Fibroblast of lung (primary cell): ENCODE results near the gene PNMA8C. TPM values are rescaled to one million over a fixed set of nuclear protein-coding genes. Genes with fewer than 3 reads are reported as not detected.

Experiments
- DNase-seq, 2 donors: peaks; one replicate each; pipeline versions ENCODE4 v3.0.0 to v3.0.0-alpha.2; 2010; ENCODE audit warnings: low read depth in 2 of 2
- H2AFZ ChIP-seq: 2 replicates; pipeline ENCODE4 v1.5.1; 2012; ENCODE audit warnings: low read length, control low read depth, inconsistent platforms
- H3K27ac ChIP-seq: 2 replicates; pipeline ENCODE4 v1.5.1; 2011; ENCODE audit warnings: low read length, control low read depth; ENCODE audit not compliant: insufficient read depth
- H3K27me3 ChIP-seq: 2 replicates; pipeline ENCODE4 v1.5.1; 2011; ENCODE audit warnings: mild to moderate bottlenecking, low read length; ENCODE audit not compliant: control insufficient read depth, insufficient read depth
- H3K36me3 ChIP-seq: 2 replicates; pipeline ENCODE4 v1.5.1; 2011; ENCODE audit warnings: low read length; ENCODE audit not compliant: control insufficient read depth, insufficient read depth
- H3K4me1 ChIP-seq: 2 replicates; pipeline ENCODE4 v1.5.1; 2011; ENCODE audit warnings: low read length; ENCODE audit not compliant: control insufficient read depth, insufficient read depth; ENCODE audit errors: extremely low read depth
- H3K4me2 ChIP-seq: 2 replicates; pipeline ENCODE4 v1.5.1; 2011; ENCODE audit warnings: low read length, control low read depth; ENCODE audit not compliant: insufficient read depth; ENCODE audit errors: extremely low read depth
- H3K4me3 ChIP-seq, 4 experiments: fragments of 200-600 bp in 1 of 4; sonication (generic) in 1 of 4; replicated peaks in 1 of 4; 2 replicates each; pipeline ENCODE4 v1.5.1; 2011 to 2016; ENCODE audit warnings: low read length in 4 of 4, low read depth in 3 of 4, mild to moderate bottlenecking in 3 of 4, control low read depth in 2 of 4, inconsistent platforms in 1 of 4, mixed read lengths in 1 of 4; ENCODE audit not compliant: insufficient read depth in 1 of 4; ENCODE audit errors: control extremely low read depth in 1 of 4
- H3K79me2 ChIP-seq: 2 replicates; pipeline ENCODE4 v1.5.1; 2012; ENCODE audit warnings: mild to moderate bottlenecking, low read length, inconsistent platforms; ENCODE audit not compliant: control insufficient read depth, insufficient read depth
- H3K9ac ChIP-seq: 2 replicates; pipeline ENCODE4 v1.5.1; 2011; ENCODE audit warnings: mild to moderate bottlenecking, low read length, control low read depth; ENCODE audit not compliant: insufficient read depth
- H3K9me3 ChIP-seq: 2 replicates; pipeline ENCODE4 v1.5.1; 2012; ENCODE audit warnings: low read depth, low read length; ENCODE audit not compliant: control insufficient read depth, insufficient read depth
- H4K20me1 ChIP-seq: 2 replicates; pipeline ENCODE4 v1.5.1; 2011; ENCODE audit warnings: low read length; ENCODE audit not compliant: control insufficient read depth, insufficient read depth; ENCODE audit errors: extremely low read depth
- EZH2 ChIP-seq: IDR thresholded peaks from 2 replicates; pipeline ENCODE4 v1.5.1; 2012; ENCODE audit warnings: low read length, control low read depth, mild to moderate bottlenecking; ENCODE audit errors: missing control alignments
- polyA plus RNA-seq, 2 donors: library from polyadenylated mRNA; depleted of rRNA in 1 of 2; stranded (reverse) in 1 of 2; unstranded in 1 of 2; fragments of >200 nt; gene quantifications; 2 replicates each; pipeline ENCODE4 v1.2.1, GENCODE V29; 2011 to 2012; ENCODE audit warnings: missing spikeins in 1 of 2
- total RNA-seq: library from RNA; depleted of rRNA; stranded (reverse); fragments of >200 nt; gene quantifications from 2 replicates; pipeline ENCODE4 v1.2.1, GENCODE V29; 2014
- TF ChIP-seq, protein P1 (sequence below), 2 donors: IDR thresholded peaks in 1 of 2; conservative IDR thresholded peaks in 1 of 2; 1 replicate in 1 of 2; 2 replicates in 1 of 2; pipeline ENCODE4 v1.5.1; 2011 to 2012; ENCODE audit warnings: low read length in 2 of 2, control low read depth in 1 of 2, inconsistent platforms in 1 of 2, low read depth in 1 of 2, mild to moderate bottlenecking in 1 of 2

The PNMA8C gene
- total and polyA plus RNA-seq, 2 donors (not counting 1 experiment from before 2014, with no cell fraction given), result 0.01 to 0.17 TPM

DNA sequence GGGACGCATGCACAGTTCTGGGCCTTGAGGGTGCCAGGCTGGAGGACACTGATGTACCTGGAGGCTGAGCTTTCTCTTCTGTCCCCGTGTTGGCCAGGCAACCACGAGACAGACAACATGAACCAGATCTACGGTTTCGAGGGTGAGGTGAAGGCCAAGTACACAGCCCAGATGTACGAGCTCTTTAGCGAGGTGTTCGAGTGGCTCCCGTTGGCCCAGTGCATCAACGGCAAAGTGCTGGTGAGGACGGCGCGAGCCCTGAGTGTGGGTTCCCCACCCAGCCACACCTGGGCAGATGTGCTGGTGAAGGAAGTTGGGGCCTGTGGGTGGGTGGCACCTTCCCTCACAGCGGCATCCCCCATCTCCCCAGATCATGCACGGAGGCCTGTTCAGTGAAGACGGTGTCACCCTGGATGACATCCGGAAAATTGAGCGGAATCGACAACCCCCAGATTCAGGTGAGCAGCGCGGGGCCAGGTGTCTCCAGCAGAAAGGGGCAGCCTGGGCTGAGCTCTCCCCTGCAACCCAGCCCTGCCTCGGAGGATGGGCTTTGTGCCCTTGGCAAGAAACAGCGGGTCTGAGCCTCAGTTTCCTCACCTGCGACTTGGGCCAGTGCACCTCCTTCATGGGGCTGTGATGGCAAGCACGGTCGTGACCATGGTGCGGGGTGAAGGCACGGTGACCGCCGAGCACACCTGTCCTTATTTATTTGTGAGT, 41.6 kb downstream of the PNMA8C start:
- H2AFZ ChIP-seq, result no peak overlapping the region

DNA sequence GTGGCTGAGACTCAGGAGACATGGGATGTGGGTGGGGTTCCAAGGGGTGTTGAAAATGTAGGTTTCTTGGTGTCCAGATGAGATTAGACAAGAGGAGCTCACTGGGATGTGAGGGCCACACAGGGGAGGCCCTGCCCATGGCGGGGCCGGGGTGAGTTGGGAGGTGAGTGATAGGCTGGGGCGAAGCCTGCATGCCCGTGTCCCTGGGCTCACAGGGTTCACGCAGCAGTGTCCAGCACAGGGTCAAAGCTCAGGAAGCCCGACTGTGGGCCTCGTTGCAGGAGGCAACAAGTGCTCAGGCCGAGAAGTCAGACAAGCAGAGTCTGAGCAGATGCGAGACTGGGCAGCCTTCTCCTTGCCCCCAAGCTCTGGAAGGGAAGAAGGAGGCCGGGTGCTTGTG, 42.6 kb downstream of the PNMA8C start:
- Histone ChIP-seq H3K4me3 (no peak overlapping the region), H3K4me2 (no peak overlapping the region), H3K27me3 (no peaks in the 10 kb centered on the region), H3K9ac (no peak overlapping the region), H4K20me1 (no peaks in the 10 kb centered on the region), H2AFZ (no peak overlapping the region), H3K4me1 (no peaks in the 10 kb centered on the region), H3K79me2 (no peaks in the 10 kb centered on the region), H3K9me3 (no peaks in the 10 kb centered on the region), H3K36me3 (peaks cover 33% of the 10 kb centered on the region), H3K27ac (no peak overlapping the region)
- no peak for DNase-seq
- TF ChIP-seq, protein P1, sequence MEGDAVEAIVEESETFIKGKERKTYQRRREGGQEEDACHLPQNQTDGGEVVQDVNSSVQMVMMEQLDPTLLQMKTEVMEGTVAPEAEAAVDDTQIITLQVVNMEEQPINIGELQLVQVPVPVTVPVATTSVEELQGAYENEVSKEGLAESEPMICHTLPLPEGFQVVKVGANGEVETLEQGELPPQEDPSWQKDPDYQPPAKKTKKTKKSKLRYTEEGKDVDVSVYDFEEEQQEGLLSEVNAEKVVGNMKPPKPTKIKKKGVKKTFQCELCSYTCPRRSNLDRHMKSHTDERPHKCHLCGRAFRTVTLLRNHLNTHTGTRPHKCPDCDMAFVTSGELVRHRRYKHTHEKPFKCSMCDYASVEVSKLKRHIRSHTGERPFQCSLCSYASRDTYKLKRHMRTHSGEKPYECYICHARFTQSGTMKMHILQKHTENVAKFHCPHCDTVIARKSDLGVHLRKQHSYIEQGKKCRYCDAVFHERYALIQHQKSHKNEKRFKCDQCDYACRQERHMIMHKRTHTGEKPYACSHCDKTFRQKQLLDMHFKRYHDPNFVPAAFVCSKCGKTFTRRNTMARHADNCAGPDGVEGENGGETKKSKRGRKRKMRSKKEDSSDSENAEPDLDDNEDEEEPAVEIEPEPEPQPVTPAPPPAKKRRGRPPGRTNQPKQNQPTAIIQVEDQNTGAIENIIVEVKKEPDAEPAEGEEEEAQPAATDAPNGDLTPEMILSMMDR (conservative IDR thresholded peaks at IDR 0.05 in 1 of 2, IDR thresholded peaks at IDR 0.05 in 1 of 2; ENCODE audit: low read depth in 1 of 2, low read length in 2 of 2), result no peak
- no peak for TF ChIP-seq EZH2

More for the DNA sequence above, 41.6 kb downstream of the PNMA8C start:
- peaks cover 5% of the 10 kb centered on the region for H3K4me1 ChIP-seq
- no peaks in the 10 kb centered on the region for H3K27me3 ChIP-seq
- no peak overlapping the region for H3K4me2 ChIP-seq
- no peak overlapping the region for H3K4me3 ChIP-seq
- TF ChIP-seq, protein P1 (conservative IDR thresholded peaks at IDR 0.05 in 1 of 2, IDR thresholded peaks at IDR 0.05 in 1 of 2; ENCODE audit: low read depth in 1 of 2, low read length in 2 of 2), result no peak
- TF ChIP-seq EZH2, result no peak
- DNase-seq, result no peak
- no peaks in the 10 kb centered on the region for H3K79me2 ChIP-seq
- H3K36me3 ChIP-seq, result peaks cover 33% of the 10 kb centered on the region
- no peak overlapping the region for H3K27ac ChIP-seq
- H3K9me3 ChIP-seq, result no peaks in the 10 kb centered on the region
- no peak overlapping the region for H3K9ac ChIP-seq
- no peaks in the 10 kb centered on the region for H4K20me1 ChIP-seq

DNA sequence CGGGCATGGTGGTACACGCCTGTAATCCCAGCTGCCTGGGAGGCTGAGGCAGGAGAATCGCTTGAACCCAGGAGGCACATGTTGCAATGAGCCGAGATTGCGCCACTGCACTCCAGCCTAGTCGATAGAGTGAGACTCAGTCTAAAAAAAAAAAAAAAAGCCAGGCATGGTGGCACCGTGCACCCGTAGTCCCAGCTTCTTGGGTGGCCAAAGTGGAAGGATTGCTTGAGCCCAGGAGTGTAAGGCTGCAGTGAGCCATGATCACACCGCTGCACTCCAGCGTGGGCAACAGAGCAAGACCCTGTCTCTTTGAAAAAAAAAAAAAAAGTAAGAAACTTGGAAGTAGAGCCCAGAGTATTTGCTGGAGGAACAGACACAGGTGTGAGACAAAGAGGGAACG, 43.1 kb downstream of the PNMA8C start:
- Histone ChIP-seq H3K4me3 (no peak overlapping the region), H3K9ac (no peak overlapping the region), H2AFZ (no peak overlapping the region), H4K20me1 (no peaks in the 10 kb centered on the region), H3K27ac (no peak overlapping the region), H3K9me3 (no peaks in the 10 kb centered on the region), H3K4me2 (no peak overlapping the region), H3K27me3 (no peaks in the 10 kb centered on the region), H3K36me3 (peaks cover 33% of the 10 kb centered on the region), H3K4me1 (no peaks in the 10 kb centered on the region), H3K79me2 (no peaks in the 10 kb centered on the region)
- DNase-seq, result no peak
- no peak for TF ChIP-seq EZH2
- TF ChIP-seq, protein P1 (conservative IDR thresholded peaks at IDR 0.05 in 1 of 2, IDR thresholded peaks at IDR 0.05 in 1 of 2; ENCODE audit: low read depth in 1 of 2, low read length in 2 of 2), result no peak
